ENCODE data around the gene IPPK.

Gene IPPK

DNA sequence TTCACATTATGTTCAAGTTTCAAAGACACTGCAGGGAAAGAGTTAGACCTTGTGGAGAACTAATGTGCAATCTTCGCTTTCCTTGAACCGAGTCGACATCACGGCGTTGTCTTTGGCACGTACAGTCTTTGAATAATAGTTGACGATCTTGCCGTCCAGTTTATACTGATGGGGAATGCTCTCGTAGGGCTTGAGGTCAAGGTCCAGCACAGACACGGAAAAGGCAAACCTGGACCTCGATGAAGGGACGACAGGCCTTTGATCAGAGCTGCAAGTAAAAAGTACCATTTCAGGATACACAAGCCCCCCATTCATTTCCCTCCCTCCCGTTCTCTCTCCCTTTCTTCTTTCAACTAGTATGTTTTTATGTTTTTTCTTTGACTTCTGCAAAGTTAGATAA is 54.1 kb downstream of the IPPK start:
- DNase-seq (ENCODE audit: low read depth in 2 of 2): no peak

DNA sequence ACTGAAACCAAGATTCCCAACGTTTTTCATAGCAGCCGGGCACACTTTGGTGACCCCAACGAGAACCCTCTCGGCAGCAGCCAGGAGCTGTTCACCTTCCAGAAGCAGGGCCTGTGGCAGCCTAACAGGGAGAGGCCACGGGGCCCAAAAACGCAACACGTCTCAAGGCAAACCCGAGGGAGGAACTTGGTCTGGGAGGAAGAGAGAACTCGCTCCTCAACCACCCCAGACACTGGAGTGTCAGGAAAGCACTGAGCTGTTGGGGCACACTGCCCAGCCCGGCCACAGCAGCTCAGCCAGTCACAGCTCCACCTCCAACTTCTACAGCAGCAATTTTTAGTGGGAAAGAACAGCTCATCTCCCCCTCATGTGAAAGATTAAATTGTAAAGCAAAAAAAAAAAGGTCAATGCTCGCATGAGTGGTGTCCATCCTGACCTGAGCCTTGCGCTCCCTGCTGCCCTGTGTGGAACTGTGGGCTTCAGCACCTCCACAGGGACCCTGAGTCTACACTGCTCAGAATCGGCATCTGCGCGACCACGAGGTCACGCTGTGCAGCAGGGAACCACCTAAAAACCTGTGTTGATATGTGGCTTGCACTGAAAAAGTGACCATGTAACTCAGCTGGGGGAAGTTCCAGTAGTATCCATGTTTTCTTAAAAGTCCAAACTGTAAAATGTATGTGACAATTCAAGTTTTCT is 55.0 kb downstream of the IPPK start:
- no peak for DNase-seq (ENCODE audit: low read depth in 2 of 2)

DNA sequence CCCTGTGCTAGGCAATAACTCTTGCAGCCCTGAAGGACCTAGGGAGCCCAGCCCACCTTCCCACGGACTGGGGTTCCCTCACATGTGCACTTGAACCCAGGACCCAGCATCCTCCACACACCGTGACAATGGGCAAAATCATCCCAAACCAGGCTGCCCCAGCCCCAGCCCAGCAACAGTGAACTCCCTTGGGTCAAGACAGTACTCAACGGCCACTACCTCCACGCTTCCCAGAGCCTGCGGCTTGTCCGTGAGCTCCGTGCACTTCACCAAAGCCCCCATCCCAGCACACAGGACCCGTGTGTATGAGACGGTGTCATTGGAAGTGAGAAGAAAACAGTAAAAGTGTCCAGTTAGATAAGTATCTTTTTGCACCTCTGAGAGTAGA is 55.8 kb downstream of the IPPK start:
- DNase-seq (ENCODE audit: low read depth in 2 of 2): no peak

DNA sequence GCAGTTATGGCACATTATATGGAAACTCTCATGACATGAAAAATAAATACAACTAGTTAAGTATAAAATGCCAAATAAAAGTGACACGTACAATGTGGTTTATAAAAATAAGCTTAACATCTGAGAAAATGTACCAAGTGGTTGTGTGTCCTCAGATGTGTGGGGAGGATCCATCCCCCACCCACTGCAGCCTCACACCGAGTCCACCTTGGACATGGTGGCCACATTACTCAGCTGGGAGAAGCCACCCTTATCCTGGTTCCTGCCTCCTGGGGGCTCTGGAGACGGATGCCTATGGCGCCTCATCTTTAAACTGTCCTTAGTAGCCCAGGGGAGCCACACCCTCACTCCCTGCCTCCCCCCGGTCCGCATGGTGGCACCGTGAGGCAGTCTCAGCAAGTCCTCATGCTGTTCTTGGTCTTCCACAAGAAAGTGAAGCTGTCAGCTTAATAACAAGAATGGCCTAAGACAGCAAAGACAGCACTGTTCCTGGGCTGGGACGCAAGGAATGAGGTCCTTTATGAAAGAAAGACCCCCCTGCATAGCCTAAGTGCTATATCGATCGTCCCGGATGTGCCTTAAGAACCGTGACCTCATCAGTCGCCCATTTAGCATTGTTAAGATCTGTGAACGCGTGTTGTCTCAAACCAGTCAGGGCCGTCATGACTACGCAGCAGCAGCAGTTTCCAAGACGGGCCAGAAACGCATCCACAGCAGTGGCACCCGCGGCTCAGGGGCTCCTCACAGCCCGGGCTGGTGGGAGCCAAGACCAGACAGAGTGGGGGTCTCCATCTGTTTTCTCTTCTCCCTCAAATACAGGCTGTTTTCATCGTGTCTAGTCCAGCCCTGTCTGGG is 56.4 kb downstream of the IPPK start:
- DNase-seq (ENCODE audit: low read depth in 2 of 2): no peak

DNA sequence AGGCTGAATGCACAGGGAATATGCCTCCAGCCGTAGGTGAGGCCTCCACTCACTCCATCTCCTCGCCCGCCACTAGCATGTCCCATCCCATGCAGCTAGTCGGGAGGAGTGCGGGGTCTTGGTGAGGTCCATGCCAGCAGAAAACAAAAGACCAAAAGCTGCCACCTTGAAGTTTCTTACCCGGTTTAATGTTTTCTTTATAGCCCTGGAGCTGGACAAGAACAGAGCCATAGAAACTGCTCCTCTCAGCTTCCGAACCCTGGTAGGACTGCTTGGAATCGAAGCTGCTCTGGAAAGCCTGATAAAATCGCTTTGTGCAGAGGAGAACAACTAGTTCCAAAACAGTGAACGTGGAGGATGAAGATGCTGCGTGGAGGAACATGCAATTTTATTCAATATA is 57.1 kb downstream of the IPPK start:
- DNase-seq (ENCODE audit: low read depth in 2 of 2): no peak

DNA sequence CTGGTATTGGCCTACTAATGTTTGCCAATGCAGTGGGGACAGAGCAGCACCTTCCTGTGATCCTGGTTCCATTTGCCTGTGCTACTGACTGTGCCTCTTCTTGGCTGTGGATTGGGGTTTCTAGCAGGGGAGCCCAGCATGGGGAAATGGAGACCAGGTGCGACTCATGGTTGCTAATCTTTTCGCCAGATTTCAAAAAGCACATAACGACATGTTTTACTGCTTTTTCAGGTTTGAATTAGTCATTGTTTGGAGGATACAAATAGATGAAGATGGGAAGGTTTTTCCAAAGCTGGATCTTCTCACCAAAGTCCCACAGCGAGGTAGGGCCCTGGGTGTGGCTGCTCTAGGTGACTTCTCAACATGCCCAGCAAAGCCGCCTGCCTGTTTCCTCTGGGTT is 57.6 kb downstream of the IPPK start:
- DNase-seq (ENCODE audit: low read depth in 2 of 2): no peak

DNA sequence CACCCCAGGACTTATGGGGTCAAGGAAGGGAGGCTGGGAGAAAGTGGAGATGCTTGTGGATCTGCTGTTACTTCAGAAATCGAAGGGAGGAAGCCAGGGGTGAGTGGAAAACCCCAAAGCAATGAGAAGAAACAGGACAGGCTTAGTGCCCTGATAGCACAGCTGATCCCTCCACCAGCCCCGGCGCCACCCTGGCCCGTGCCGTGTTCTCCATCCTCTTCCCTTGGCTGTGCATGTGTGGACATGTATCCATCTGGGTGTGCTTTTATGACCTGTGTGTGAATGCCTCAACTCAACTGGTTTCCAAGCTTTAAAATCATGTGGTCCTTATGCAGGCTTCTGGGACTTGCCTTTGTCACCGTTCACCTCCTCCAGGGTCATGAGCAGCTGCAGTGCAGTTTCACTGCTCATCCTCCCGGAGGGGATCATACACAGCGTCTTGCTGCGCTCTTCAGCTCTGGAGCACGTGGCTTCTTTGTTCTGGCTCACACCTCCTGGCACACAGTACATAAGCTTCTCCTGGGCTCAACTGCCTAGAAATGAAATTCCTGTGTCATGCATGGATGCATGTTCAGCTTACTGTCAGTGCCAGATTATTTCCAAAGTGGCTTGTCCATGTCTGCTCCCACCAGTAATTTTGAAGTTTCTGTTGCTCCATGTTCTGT is 58.2 kb downstream of the IPPK start:
- DNase-seq (ENCODE audit: low read depth in 2 of 2): no peak

DNA sequence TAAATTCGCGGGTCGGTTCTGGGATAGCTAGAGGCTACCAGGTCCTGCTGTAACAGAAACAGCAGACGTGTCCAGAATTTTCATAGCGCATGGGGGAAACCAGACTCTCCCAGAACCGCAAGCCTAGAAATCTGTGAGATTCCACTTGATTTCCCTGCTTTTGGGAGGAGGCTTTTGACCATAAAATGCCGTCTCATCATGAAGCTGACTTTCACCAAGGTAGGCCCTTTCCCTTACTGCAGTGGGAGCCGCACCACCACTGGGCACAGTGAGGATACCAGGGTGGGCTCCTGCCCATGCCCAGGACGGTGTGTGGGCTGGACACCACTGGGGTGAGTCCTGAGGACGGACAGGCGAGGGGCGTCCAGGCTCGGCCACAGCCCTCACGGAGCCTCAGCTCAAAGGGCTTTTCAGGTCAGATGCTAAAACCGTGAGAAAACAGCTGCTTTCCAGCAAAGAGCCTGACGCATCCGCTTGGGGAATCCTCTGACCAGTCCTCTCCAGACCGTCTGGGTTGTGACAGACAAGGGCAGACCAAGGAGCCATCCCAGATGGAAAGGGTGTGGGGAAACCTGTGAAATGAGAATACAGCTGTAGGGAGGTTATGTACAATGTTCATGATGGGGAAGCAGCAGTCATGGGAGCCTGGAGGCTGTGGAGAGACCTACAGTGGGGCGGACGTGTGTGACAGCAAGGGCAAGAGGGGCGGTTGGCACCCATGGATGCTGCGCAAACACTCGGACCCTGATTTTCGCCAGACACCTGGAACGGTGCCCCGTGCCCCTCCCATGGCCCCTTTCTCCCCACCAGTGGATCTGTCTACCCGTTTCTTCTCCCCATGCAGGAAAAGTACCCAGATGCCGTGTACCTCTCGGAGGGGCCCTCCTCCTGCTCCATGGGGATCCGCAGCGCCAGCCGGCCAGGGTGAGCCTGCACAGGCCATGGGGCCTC is 59.2 kb downstream of the IPPK start:
- DNase-seq (ENCODE audit: low read depth in 2 of 2): no peak

DNA sequence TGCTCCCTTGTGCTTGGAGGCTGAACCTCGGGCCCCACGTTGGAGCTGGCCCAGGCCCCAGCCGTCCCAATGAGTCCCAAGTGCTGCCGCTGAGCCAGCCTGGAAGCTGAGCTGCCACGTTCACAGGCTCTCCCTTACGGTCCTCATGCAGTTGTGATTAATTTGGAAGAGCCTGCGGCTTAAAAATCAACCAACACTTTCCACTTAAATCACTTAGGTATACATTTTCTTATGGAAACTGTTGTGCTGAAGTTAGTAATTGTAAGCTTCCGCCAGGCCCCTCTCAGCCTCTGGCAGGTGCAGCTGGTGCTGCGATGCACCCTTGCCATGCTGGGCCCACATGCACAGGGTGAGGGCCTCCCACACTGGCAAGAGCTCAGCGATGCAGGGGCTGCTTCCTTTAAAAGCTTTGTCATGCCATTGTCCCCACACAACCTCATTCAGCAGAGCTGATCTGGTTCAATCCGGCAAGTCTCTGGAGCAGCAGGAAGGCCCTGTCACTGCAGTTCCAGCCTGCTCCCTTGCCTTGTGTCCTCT is 61.0 kb downstream of the IPPK start:
- no peak for DNase-seq (ENCODE audit: low read depth in 2 of 2)

DNA sequence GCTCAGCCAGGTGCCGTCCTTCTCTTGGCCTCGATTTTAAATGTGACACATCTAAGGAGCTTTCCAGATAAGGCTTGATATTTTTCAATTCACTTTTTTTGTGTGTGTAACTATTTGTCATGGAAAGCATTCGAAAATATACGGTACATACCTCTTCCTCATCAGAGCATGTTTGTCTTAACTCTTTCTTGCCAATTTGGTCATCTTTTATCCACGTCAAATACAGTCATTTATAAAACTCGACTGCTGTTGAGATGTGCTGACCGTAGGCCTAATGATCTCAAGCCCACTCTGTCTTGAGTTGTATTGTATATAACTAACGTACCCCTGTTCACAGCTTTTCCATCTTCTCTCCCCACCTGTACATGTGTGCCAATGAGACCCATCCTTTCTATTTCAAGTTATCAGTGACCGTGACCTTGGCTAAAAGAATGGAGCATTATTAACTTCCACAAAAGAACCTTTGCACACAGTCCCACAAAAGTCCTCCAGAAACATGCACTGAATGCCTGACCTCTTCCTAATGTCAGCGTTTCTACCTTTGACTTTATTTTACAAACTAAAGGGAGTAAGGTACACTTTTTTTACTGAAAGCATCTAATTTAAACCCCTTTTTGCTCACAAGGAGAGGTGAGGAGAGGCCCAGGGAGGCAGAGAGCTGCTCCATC is 61.6 kb downstream of the IPPK start:
- no peak for DNase-seq (ENCODE audit: low read depth in 2 of 2)

DNA sequence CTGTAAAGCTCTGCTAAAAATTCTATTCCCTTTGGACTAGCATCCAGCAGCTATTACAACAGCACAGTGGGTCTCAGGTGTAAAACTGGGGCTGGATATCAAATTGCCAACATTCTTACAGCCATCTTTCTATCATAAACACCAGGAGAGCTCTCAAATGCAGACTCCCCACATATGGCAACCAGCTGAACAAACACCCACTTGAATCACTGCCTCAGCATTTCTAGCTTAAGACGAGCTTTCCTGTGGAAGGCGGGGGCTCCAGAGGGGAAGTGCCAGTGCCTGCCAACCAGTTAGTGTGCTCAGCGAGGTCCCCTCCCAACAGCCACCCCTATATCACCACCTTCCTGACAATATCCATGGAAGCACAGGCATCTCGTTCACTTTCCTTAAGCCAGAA is 62.2 kb downstream of the IPPK start:
- DNase-seq (ENCODE audit: low read depth in 2 of 2): no peak

DNA sequence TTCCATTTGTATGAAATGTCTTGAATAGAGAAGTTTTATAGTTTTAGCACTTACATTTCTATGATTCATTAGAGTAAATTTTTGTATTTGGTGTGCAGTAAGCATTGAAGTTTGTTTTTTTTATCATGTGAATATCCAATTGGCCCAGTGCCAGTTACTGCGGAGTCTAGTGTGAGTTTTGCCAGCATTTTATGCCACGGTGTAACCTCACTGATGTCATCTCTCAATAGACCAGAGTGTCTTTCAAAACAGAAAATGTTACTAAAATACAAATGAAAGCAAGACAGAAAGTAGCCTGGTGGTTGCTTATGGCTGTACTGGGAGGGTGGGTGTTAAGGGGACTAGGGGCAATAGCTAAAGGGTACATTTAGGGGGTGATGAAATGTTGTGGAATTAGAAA is 62.8 kb downstream of the IPPK start:
- no peak for DNase-seq (ENCODE audit: low read depth in 2 of 2)

DNA sequence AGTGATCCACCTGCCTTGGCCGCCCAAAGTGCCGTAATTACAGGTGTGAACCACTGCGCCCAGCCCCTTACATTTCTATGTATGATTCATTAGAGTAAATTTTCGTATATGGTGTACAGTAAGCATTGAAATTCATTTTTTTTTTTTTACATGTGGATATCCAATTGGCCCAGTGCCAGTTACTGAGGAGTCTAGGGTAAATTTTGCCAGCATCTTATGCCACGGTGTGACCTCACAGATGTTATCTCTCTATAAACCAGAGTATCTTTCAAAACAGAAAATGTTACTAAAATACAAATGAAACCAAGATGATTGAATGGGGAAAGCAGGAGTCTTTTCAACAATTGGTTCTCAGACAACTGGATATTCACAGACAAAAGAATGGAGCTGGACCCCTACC is 64.7 kb downstream of the IPPK start:
- DNase-seq (ENCODE audit: low read depth in 2 of 2): no peak

DNA sequence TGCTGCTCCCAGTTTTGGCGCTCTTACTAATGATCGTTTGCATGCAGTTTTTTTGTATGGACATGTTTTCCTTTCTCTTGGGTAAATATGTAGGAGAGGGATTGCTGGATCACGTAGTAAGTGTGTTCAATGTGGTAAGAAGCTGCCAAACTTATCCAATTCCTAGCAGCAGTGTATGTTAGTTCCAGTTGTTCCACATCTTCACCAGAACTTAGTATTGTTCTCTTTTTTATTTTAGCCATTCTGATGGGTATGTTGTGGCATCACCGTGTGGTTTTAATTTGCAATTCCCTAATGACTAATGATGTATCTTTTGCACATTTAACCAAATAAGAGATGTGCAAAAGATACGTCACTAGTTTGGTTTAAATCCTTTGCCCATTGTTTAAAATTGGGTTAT is 65.9 kb downstream of the IPPK start:
- DNase-seq (ENCODE audit: low read depth in 2 of 2): no peak

DNA sequence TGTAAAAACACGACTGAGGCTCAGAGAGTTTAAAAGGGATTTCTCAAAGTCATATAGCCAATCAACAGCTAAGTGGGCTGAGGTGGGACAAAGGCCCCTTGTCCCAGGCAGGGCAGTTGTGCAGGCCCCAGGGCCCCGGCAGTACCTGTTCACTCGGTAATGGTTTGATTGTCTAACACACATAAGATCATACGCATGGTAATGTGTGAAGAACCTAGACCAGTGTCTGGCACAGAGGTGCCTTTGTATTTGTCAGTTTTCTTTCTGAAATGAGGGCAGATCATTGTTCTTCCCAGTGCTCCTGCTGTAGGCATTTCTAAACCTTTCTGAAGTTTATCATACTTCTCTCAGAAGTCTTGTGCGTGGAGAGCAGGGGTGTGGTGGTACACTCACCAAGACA is 66.8 kb downstream of the IPPK start:
- DNase-seq (ENCODE audit: low read depth in 2 of 2): no peak

DNA sequence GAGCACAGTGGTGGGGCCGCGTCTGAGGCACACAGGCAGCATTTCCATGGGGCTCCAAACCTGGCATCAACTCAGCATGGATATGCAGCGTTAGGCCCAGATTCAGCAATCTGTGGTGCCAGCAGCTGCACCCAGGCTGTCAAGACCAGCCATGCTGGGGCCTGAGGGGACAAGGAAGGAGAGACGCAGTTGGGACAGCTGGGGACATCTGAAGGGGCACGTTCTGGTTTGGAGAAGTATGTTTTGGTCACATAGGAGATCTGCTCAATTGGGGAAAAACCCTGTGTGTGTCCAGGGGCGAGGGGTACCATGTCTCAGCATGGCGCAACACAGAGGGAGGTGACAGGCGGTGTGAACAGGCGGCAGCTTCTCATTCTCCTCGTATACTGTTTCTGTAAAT is 67.5 kb downstream of the IPPK start:
- no peak for DNase-seq (ENCODE audit: low read depth in 2 of 2)

DNA sequence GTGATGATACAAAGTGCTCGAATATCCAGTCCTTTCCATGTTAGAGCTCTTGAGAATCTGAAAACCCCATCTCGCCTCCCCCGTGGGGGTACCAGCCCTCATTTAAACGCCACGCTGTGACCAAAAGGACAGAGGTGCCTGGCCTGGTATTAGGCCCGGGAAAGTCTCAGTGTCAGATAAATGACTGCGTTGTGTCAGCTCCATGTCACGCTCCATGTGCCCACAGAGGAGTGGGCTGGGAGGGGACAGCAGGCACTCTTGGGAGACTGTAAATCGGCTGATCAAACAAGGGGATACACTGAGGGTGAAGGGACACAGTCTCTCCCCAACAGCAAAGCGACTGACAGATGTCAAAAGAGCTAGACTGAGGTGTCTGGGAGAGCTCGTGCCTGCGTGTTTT is 68.5 kb downstream of the IPPK start:
- no peak for DNase-seq (ENCODE audit: low read depth in 2 of 2)

DNA sequence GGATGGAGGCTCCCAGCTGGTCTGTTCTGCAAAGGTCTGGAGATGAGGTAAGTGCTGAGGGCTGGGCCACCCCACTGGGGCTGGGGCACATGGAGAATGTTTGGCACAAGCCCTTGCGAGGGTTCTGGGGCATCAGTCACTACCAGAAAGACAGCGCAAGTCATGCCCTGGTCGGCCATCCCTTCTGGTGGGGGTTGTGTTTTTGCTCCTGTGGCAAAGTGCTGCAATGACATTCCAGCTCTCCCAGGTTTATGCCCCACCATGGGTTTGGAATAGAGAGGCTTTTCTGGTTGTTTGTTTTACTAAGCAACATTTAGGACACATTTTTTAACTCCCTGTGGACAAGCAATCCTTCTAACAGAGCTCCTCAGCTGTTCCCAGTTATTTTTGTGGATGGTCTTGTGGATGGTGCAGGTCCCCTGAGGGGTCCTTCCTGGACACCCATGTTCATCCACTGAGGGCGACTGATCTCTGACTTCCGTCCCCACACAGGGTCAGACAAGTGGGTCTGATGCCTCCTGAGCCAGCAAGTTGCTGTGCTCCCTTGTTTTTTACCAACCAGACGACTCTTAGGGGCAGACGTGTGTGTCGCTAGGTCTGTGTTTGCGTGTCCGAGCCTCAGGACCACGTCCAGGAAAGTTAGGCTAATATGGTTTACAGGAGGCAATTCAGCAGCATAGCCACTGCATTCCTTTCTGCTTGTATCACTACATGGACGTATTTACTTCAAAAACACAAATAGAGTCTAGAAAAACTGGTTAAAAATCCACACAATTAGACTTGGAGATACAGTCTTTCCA is 69.3 kb downstream of the IPPK start:
- DNase-seq (ENCODE audit: low read depth in 2 of 2): no peak

DNA sequence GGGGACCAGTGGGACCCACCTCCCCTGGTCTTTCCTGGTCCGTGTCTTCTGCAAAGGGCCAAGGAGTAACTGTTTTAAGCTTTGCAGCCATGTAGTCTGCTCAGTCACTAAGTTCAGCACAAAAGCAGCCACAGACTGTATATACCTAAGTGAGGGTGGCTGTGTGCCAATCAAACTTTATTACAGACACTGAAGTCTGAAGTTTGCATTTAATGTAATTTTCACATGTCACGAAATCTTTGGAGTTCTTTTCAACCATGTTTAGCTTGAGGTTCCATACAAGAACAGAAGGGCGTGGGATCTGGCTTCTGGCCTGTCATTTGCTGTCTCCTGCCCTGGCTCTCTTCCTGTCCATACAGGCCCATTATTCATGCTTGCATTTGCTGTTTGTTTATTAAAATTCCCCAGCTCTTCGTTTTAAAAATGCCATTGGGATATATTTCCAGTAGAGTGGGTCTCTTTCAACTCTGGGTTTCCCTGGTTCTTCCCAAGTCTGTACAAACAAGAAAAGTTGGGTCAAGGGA is 69.9 kb downstream of the IPPK start:
- no peak for DNase-seq (ENCODE audit: low read depth in 2 of 2)

DNA sequence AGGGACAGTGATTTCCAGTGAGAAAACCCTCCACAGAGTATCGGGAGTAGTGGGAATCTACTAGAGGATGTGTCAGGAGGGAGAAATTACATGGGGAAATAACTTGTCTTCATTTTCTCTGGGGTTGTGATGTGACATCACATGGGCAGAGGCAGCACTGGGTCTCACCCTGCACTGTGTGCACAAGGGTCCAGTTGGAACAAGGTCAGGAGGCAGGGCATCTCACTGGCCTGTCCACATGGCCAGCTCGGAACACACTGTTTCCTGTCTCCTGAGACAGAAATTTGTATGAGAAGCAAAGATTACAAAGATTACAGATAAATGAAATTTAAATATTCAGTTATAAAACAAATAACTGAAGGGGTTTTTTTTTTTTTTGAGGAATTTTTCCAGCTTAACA is 71.5 kb downstream of the IPPK start:
- no peak for DNase-seq (ENCODE audit: low read depth in 2 of 2)
